Progenitor cell of endocrine pancreas (in vitro differentiated cells): Measurements from ENCODE around the gene MSI2. TPM values are rescaled to one million over a fixed set of nuclear protein-coding genes. Genes with fewer than 3 reads are reported as not detected.

ENCODE experiments used
- DNase-seq: peaks from one replicate; pipeline ENCODE4 v3.0.0; 2021; ENCODE audit warnings: low spot score; ENCODE audit not compliant: unreplicated experiment
- H3K27ac Mint-ChIP-seq: 2 replicates; pipeline ENCODE4 v1.8.0; 2021; ENCODE audit warnings: mild to moderate bottlenecking, moderate library complexity, mixed read lengths
- H3K27me3 Mint-ChIP-seq: 2 replicates; pipeline ENCODE4 v1.8.0; 2021; ENCODE audit warnings: mixed read lengths
- H3K36me3 Mint-ChIP-seq: 2 replicates; pipeline ENCODE4 v1.8.0; 2022; ENCODE audit warnings: mixed read lengths; ENCODE audit not compliant: insufficient read depth
- H3K4me1 Mint-ChIP-seq: 2 replicates; pipeline ENCODE4 v1.8.0; 2021; ENCODE audit warnings: low read depth, mixed read lengths
- H3K4me3 Mint-ChIP-seq: 2 replicates; pipeline ENCODE4 v1.8.0; 2021; ENCODE audit warnings: low read depth, mild to moderate bottlenecking, moderate library complexity, mixed read lengths
- H3K9me3 Mint-ChIP-seq: 2 replicates; pipeline ENCODE4 v1.8.0; 2021; ENCODE audit warnings: low read depth, mixed read lengths
- total RNA-seq: library from RNA; stranded (reverse); gene quantifications from 2 replicates; pipeline ENCODE4 v1.2.1, GENCODE V29; 2021
- TF ChIP-seq, protein P1 (sequence below): fragments of 200-600 bp; sonication (generic); IDR thresholded peaks from one replicate; pipeline ENCODE4 v1.5.0; 2021; ENCODE audit warnings: antibody characterized with exemption, mild to moderate bottlenecking; ENCODE audit not compliant: unreplicated experiment

MSI2 gene
- total RNA-seq, 1 donor from 2014 or later: 164 TPM

DNA sequence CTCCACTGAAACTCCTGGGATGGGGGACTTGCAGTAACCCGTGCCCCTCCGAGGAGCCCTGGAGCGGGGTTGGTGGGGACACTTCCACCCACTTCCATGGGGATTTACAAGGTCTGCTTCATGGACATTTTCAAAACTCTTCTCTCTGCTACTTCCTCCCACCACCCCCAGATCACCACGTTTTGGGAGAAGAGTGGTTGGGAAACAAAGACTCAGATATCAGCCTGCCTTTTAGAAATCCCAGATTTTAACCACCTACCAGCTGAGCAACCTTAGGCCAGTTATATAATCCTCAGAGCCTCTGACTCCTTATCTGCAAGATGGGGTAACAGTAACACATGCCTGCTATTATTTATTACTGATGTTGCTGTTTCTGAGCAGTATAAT, 304.0 kb downstream of the MSI2 start:
- H3K27ac Mint-ChIP-seq: no peak overlapping the region
- H3K4me1 Mint-ChIP-seq: peaks cover 21% of the 10 kb centered on the region
- TF ChIP-seq, protein P1, sequence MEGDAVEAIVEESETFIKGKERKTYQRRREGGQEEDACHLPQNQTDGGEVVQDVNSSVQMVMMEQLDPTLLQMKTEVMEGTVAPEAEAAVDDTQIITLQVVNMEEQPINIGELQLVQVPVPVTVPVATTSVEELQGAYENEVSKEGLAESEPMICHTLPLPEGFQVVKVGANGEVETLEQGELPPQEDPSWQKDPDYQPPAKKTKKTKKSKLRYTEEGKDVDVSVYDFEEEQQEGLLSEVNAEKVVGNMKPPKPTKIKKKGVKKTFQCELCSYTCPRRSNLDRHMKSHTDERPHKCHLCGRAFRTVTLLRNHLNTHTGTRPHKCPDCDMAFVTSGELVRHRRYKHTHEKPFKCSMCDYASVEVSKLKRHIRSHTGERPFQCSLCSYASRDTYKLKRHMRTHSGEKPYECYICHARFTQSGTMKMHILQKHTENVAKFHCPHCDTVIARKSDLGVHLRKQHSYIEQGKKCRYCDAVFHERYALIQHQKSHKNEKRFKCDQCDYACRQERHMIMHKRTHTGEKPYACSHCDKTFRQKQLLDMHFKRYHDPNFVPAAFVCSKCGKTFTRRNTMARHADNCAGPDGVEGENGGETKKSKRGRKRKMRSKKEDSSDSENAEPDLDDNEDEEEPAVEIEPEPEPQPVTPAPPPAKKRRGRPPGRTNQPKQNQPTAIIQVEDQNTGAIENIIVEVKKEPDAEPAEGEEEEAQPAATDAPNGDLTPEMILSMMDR: no peak
- no peaks in the 10 kb centered on the region for H3K9me3 Mint-ChIP-seq
- H3K4me3 Mint-ChIP-seq: no peak overlapping the region
- peaks cover 2% of the 10 kb centered on the region for H3K36me3 Mint-ChIP-seq
- H3K27me3 Mint-ChIP-seq: no peaks in the 10 kb centered on the region
- no peak for DNase-seq

GRCh38 chr17:57561072-57561861, 304.9 kb downstream of the MSI2 start:
- no peaks in the 10 kb centered on the region for H3K27me3 Mint-ChIP-seq
- peaks cover 3% of the 10 kb centered on the region for H3K36me3 Mint-ChIP-seq
- H3K27ac Mint-ChIP-seq: peak overlapping the region; percentile 67
- H3K4me3 Mint-ChIP-seq: peak overlapping the region; percentile 17
- H3K4me1 Mint-ChIP-seq: peaks cover 12% of the 10 kb centered on the region
- no peak for DNase-seq
- H3K9me3 Mint-ChIP-seq: no peaks in the 10 kb centered on the region
- TF ChIP-seq, protein P1: no peak

- Mint-ChIP-seq H3K27ac (no peak overlapping the region), H3K36me3 (peaks cover 5% of the 10 kb centered on the region), H3K9me3 (no peaks in the 10 kb centered on the region), H3K4me1 (peaks cover 11% of the 10 kb centered on the region), H3K4me3 (no peak overlapping the region), H3K27me3 (no peaks in the 10 kb centered on the region)
- TF ChIP-seq, protein P1: no peak
- DNase-seq: no peak
These were observed 305.9 kb downstream of the MSI2 start for GRCh38 chr17:57562184-57562698.

DNA sequence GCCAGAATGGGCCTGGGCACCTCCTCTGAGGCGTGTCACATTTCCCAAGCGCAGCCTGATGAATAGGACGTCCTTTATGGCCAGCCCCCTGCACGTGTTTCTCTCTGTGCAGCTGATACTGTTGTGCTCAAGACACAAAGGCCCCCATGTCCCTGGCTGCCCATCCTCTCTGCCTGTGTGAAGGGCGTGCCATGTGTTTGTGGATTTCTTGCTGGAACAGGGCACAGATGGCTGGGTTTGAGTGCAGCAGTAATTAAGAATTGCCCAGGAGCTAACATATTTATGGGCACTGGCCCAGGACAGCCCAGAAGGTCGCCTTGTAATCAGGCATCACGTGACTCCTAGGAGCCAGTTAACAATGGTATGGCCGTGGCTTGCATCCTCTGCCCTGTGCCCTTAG, 307.6 kb downstream of the MSI2 start:
- H3K4me1 Mint-ChIP-seq: peaks cover 9% of the 10 kb centered on the region
- peaks cover 5% of the 10 kb centered on the region for H3K36me3 Mint-ChIP-seq
- DNase-seq: no peak
- H3K27ac Mint-ChIP-seq: no peak overlapping the region
- no peaks in the 10 kb centered on the region for H3K9me3 Mint-ChIP-seq
- TF ChIP-seq, protein P1: no peak
- H3K27me3 Mint-ChIP-seq: no peaks in the 10 kb centered on the region
- H3K4me3 Mint-ChIP-seq: no peak overlapping the region

DNA sequence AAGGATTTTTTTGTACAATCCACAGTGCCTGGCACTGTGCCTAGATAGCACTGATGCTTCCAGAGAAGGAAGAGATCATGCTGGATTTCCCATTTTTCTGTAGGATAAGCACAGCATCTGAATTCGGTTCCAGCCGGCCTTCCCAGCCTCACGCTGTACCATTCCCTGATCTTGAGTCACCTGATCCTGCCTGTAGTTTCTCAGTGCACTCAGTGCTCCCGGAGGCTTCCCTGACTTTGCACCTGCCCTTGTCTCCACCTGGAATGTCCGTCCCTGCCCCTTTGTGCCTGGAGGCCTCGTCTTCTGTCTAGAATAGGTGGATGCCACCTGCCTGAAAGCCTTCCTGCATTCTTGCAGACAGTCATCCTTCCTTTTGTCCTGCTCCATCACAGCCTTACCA, 308.9 kb downstream of the MSI2 start:
- Mint-ChIP-seq H3K27me3 (no peaks in the 10 kb centered on the region), H3K4me1 (peaks cover 9% of the 10 kb centered on the region), H3K9me3 (no peaks in the 10 kb centered on the region), H3K27ac (no peak overlapping the region), H3K4me3 (no peak overlapping the region), H3K36me3 (peaks cover 5% of the 10 kb centered on the region)
- TF ChIP-seq, protein P1: no peak
- DNase-seq: no peak
